Measurements from ENCODE around the gene OSGIN1. TPM values are rescaled to one million over a fixed set of nuclear protein-coding genes. Genes with fewer than 3 reads are reported as not detected.
A peak's percentile ranks its signal among the peaks of the same experiment; 100 is the strongest.

OSGIN1 gene
- total RNA-seq, 1 experiment from 2014 or later = 26.1 TPM

- no peak for DNase-seq (ENCODE audit: low spot score)
These were observed 19.4 kb downstream of the OSGIN1 start for GRCh38 chr16:83972256-83973008.

- DNase-seq (ENCODE audit: low spot score) = no peak
These were observed 20.0 kb downstream of the OSGIN1 start for GRCh38 chr16:83973077-83973476.

- DNase-seq (ENCODE audit: low spot score) = no peak
These were observed 20.7 kb downstream of the OSGIN1 start for GRCh38 chr16:83973581-83974385.

- no peak for DNase-seq (ENCODE audit: low spot score)
These were observed 21.4 kb downstream of the OSGIN1 start for GRCh38 chr16:83974475-83974874.

- DNase-seq (ENCODE audit: low spot score) = no peak
These were observed 22.7 kb downstream of the OSGIN1 start for GRCh38 chr16:83975590-83976260.

- DNase-seq (ENCODE audit: low spot score) = no peak
These were observed 24.2 kb downstream of the OSGIN1 start for GRCh38 chr16:83977056-83977815.

GRCh38 chr16:83978401-83978904 lies 25.4 kb downstream of the OSGIN1 start:
- DNase-seq (ENCODE audit: low spot score) = no peak

GRCh38 chr16:83979441-83979840 lies 26.4 kb downstream of the OSGIN1 start:
- no peak for DNase-seq (ENCODE audit: low spot score)

GRCh38 chr16:83980794-83981193 lies 27.8 kb downstream of the OSGIN1 start:
- DNase-seq (ENCODE audit: low spot score) = no peak

- DNase-seq (ENCODE audit: low spot score) = no peak
These were observed 28.8 kb downstream of the OSGIN1 start for GRCh38 chr16:83981799-83982198.

GRCh38 chr16:83983491-83983890 lies 30.5 kb downstream of the OSGIN1 start:
- DNase-seq (ENCODE audit: low spot score) = no peak

GRCh38 chr16:83989300-83989699 lies 36.3 kb downstream of the OSGIN1 start:
- DNase-seq (ENCODE audit: low spot score) = no peak

GRCh38 chr16:83990492-83990891 lies 37.5 kb downstream of the OSGIN1 start:
- no peak for DNase-seq (ENCODE audit: low spot score)

GRCh38 chr16:83992624-83993023 lies 39.6 kb downstream of the OSGIN1 start:
- peak; percentile 58 for DNase-seq (ENCODE audit: low spot score)

- DNase-seq (ENCODE audit: low spot score) = peak; percentile 78
These were observed 41.0 kb downstream of the OSGIN1 start for GRCh38 chr16:83994087-83994486.

- DNase-seq (ENCODE audit: low spot score) = no peak
These were observed 41.7 kb downstream of the OSGIN1 start for GRCh38 chr16:83994703-83995102.

GRCh38 chr16:83995754-83996153 lies 42.7 kb downstream of the OSGIN1 start:
- no peak for DNase-seq (ENCODE audit: low spot score)

- no peak for DNase-seq (ENCODE audit: low spot score)
These were observed 43.6 kb downstream of the OSGIN1 start for GRCh38 chr16:83996481-83997252.

- no peak for DNase-seq (ENCODE audit: low spot score)
These were observed 45.1 kb downstream of the OSGIN1 start for GRCh38 chr16:83998091-83998490.

GRCh38 chr16:84000989-84001642 lies 48.1 kb downstream of the OSGIN1 start:
- DNase-seq (ENCODE audit: low spot score) = no peak
